Measurements from ENCODE around the gene KLHL24. TPM values are rescaled to one million over a fixed set of nuclear protein-coding genes. Genes with fewer than 3 reads are reported as not detected.
"Not testable (repeated sequence)": the region's sequence is repeated elsewhere in the genome, so short reads cannot be mapped to it uniquely, and the experiment has no call there.

KLHL24 gene
- total RNA-seq, 2 experiments from 2014 or later, result 26.2 to 26.9 TPM

DNA sequence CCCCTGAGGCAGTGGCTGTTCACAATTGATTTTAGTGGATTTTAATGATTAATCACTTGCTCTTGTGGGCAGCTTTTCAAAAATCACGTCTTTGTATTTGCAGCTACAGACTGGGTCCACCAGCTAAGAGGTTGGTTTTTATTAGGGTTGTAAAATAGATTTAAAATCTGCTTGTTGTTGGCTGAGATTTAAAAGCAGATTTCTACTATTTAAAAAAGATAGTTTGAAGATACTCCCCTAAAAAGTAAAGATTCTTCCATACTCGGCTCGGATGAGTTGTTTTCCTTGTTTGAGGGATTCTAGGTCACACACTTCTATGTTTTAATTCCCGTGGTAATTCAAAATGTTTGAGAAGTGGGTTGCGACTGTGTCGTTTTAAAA lies 1.7 kb downstream of the KLHL24 start:
- Mint-ChIP-seq H3K4me1 (ENCODE audit: low read depth) (peaks cover 46% of the 10 kb centered on the region), H3K27ac (peak overlapping the region; percentile 93), H3K36me3 (ENCODE audit: low read depth) (no peaks in the 10 kb centered on the region), H3K9me3 (no peaks in the 10 kb centered on the region), H3K27me3 (ENCODE audit: low read depth) (no peaks in the 10 kb centered on the region), H3K4me3 (peak overlapping the region; percentile 91)
- no peak for DNase-seq
- CTCF ChIA-PET, result interaction anchor here (0.6 to 1.4 kb wide), 5 partner anchors 59 to 248 kb away, joined by 3 to 6 read pairs (median 3); partner anchors contain the start of gene PARL
- intact Hi-C loops (cut with micrococcal nuclease), result loop anchor here (2.0 to 10.0 kb wide), 9 partner anchors 372 to 842 kb away; partner anchors contain the start of genes ABCF3, ALG3, AP2M1 and ATP11B

DNA sequence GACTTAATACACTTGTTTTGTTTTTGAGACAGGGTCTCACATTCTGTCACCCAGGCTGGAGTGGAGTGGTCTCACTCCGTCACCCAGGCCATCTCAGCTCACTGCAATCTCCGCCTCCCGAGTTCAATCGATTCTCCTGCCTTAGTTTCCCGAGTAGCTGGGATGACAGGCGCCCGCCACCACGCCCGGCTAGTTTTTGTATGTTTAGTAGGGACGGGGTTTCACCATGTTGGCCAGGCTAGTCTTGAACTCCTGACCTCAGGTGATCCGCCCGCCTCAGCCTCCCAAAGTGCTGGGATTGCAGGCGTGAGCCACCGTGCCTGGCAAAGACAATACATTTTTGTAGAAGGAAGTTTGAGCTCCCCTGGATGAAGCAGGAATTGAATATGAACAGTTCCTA lies 2.2 kb downstream of the KLHL24 start:
- DNase-seq; H3K9me3 Mint-ChIP-seq; H3K27me3 Mint-ChIP-seq (ENCODE audit: low read depth); H3K36me3 Mint-ChIP-seq (ENCODE audit: low read depth): not testable (repeated sequence)
- CTCF ChIA-PET, result interaction anchor here (1.0 to 1.4 kb wide), 4 partner anchors 92 to 247 kb away, joined by 3 to 6 read pairs (median 3); partner anchors contain the start of gene PARL
- H3K4me3 Mint-ChIP-seq, result peak overlapping the region; percentile 91
- H3K27ac Mint-ChIP-seq, result peak overlapping the region; percentile 93
- intact Hi-C loops (cut with micrococcal nuclease), result loop anchor here (1.0 to 10.0 kb wide), 10 partner anchors 247 to 843 kb away; partner anchors contain the start of genes ABCF3, ALG3, AP2M1 and ATP11B
- peaks cover 46% of the 10 kb centered on the region for H3K4me1 Mint-ChIP-seq (ENCODE audit: low read depth)

DNA sequence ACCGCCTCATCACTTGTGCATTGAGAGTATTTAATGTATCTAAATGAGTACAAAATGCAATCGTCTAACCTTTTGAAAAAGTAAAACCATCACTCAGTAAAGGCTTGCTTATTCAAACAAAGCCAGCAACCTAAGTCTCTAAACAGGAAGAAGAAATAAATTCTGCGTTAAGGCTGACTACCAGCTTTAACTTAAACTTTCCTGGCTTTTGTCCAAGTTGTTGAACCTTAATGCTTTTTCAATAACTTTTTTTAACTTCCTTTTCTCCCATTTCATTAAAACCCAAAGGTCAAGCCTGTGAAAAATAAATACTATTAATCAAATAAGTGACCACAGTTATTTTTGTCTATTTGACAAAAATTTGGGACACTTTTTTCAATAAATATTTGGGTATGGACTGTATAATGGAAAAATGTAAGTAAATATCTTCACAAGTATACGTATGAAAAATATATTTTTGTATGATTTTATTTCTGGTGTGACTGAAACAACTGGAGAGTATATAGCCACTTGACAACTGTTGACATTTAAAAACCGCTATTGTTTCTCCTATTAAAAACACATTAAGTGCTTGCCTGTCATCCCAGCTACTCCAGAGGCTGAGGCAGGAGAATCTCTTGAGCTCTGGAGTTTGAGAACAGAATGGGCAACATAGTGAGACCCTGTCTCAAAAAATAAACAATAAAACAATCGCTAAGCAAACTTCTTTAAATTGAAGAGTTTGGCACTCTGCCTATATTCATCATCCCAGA lies 2.9 kb downstream of the KLHL24 start:
- H3K4me1 Mint-ChIP-seq (ENCODE audit: low read depth), result peaks cover 46% of the 10 kb centered on the region
- no peaks in the 10 kb centered on the region for H3K36me3 Mint-ChIP-seq (ENCODE audit: low read depth)
- CTCF ChIA-PET, result interaction anchor here (1.0 to 1.1 kb wide), 2 partner anchors 91 to 123 kb away, joined by 3 read pairs; no protein-coding TSS in a partner anchor
- H3K27ac Mint-ChIP-seq, result peak overlapping the region; percentile 93
- H3K9me3 Mint-ChIP-seq, result no peaks in the 10 kb centered on the region
- H3K4me3 Mint-ChIP-seq, result peak overlapping the region; percentile 91
- intact Hi-C loops (cut with micrococcal nuclease), result loop anchor here (1.0 to 10.0 kb wide), 7 partner anchors 246 to 843 kb away; partner anchors contain the start of genes ALG3, ATP11B, CLCN2 and EEF1AKMT4
- H3K27me3 Mint-ChIP-seq (ENCODE audit: low read depth), result no peaks in the 10 kb centered on the region
- DNase-seq, result no peak

DNA sequence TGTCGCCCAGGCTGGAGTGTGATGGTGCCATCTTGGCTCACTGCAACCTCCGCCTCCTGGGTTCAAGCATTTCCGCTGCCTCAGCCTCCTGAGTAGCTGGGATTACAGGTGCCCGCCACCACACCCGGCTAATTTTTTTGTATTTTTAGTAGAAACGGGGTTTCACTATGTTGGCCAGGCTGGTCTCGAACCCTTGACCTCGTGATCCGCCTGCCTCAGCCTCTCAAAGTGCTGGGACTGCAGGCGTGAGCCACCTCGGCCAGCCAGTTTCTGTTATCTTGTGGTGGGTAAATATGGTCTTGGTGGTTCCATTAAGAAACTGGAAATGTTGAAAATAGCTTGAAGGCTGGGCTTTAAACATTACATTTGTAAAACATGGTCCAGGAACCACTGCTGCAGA lies 5.2 kb downstream of the KLHL24 start:
- not testable (repeated sequence) for H3K36me3 Mint-ChIP-seq (ENCODE audit: low read depth)

DNA sequence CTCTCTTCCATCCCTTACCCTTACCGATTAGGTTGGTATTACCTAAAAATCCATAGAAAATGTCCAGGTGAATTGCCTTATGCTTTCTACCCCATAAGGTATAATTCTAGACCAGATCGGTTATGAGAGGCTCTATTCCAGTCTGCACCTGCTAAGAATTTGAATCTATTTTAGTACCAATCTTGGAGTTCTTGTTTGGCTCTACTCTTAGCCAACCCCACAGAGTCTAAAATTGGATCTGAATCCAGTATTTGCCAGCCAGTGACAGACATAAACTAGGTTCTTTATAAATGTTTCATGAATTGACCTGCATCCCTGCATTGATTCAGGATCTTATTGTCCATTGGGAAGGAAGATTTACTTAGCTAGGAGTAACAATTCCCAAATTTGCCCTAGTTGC lies 6.5 kb downstream of the KLHL24 start:
- Mint-ChIP-seq H3K27me3 (ENCODE audit: low read depth) (no peaks in the 10 kb centered on the region), H3K27ac (no peak overlapping the region), H3K36me3 (ENCODE audit: low read depth) (peaks cover 3% of the 10 kb centered on the region), H3K9me3 (no peaks in the 10 kb centered on the region), H3K4me3 (no peak overlapping the region), H3K4me1 (ENCODE audit: low read depth) (peaks cover 50% of the 10 kb centered on the region)
- CTCF ChIA-PET, result no interaction called here
- intact Hi-C loops (cut with micrococcal nuclease), result no loop called here
- no peak for DNase-seq

More for the DNA sequence above, 5.2 kb downstream of the KLHL24 start:
- intact Hi-C loops (cut with micrococcal nuclease), result loop anchor here (1.0 kb wide), 1 partner anchor 171 kb away; no protein-coding TSS in a partner anchor
- not testable (repeated sequence) for DNase-seq; H3K27me3 Mint-ChIP-seq (ENCODE audit: low read depth); H3K4me3 Mint-ChIP-seq; H3K9me3 Mint-ChIP-seq; H3K27ac Mint-ChIP-seq
- CTCF ChIA-PET, result interaction anchor here (1.7 kb wide), 1 partner anchor 10 kb away, joined by 3 read pairs; no protein-coding TSS in a partner anchor
- H3K4me1 Mint-ChIP-seq (ENCODE audit: low read depth), result peaks cover 50% of the 10 kb centered on the region

DNA sequence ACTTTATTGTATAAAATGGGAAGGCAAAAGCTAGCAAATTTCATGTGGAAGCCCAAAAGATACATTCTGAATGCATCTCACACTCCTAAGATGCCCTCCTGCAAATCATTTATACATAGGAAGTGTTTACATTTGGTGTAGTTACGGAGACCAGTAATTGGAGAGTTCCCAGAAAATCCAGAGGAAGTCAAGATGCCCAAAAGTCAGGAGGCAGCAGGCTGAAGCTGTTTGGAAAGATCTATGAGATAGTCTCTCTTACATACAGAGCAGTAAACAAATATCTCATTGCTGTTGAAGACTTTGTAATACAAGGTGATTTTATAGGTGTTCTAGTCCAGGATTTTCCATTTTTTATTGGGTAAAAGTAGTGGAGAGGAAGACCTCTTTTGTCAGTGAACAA lies 8.8 kb downstream of the KLHL24 start:
- no peak for DNase-seq
- Mint-ChIP-seq H3K4me3 (no peak overlapping the region), H3K4me1 (ENCODE audit: low read depth) (peaks cover 26% of the 10 kb centered on the region), H3K36me3 (ENCODE audit: low read depth) (peaks cover 6% of the 10 kb centered on the region), H3K27me3 (ENCODE audit: low read depth) (no peaks in the 10 kb centered on the region), H3K27ac (no peak overlapping the region), H3K9me3 (no peaks in the 10 kb centered on the region)
- intact Hi-C loops (cut with micrococcal nuclease), result no loop called here
- CTCF ChIA-PET, result no interaction called here

DNA sequence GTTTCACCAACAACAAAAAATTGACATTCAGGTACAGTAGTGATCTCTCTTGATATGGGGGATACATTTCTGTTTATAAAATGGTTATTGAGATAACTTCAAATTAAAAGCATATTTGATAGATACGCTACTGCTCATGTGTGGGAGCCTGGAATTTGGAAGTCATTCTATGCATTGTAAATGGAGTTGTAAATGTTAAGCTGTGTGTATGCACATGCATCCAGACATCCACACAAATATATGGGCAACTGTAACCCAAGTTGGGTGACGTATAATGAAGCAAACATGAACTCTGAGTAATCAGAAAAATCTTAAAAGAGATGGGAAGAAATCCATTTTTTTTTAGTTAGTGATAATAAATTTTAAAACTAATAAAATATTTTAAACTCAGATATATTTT lies 9.8 kb downstream of the KLHL24 start:
- H3K36me3 Mint-ChIP-seq (ENCODE audit: low read depth), result peaks cover 14% of the 10 kb centered on the region
- no peak overlapping the region for H3K27ac Mint-ChIP-seq
- peaks cover under 1% of the 10 kb centered on the region for H3K9me3 Mint-ChIP-seq
- intact Hi-C loops (cut with micrococcal nuclease), result no loop called here
- CTCF ChIA-PET, result no interaction called here
- no peak overlapping the region for H3K4me3 Mint-ChIP-seq
- H3K27me3 Mint-ChIP-seq (ENCODE audit: low read depth), result no peaks in the 10 kb centered on the region
- peaks cover 19% of the 10 kb centered on the region for H3K4me1 Mint-ChIP-seq (ENCODE audit: low read depth)
- DNase-seq, result no peak

DNA sequence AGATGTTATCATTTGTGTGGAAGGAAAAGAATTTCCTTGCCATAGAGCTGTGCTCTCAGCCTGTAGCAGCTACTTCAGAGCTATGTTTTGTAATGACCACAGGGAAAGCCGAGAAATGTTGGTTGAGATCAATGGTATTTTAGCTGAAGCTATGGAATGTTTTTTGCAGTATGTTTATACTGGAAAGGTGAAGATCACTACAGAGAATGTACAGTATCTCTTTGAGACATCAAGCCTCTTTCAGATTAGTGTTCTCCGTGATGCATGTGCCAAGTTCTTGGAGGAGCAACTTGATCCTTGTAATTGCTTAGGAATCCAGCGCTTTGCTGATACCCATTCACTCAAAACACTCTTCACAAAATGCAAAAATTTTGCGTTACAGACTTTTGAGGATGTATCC lies 15.1 kb downstream of the KLHL24 start:
- no peaks in the 10 kb centered on the region for H3K27me3 Mint-ChIP-seq (ENCODE audit: low read depth)
- H3K27ac Mint-ChIP-seq, result no peak overlapping the region
- H3K9me3 Mint-ChIP-seq, result peaks cover 25% of the 10 kb centered on the region
- no peak for DNase-seq
- H3K36me3 Mint-ChIP-seq (ENCODE audit: low read depth), result peaks cover 48% of the 10 kb centered on the region
- intact Hi-C loops (cut with micrococcal nuclease), result no loop called here
- CTCF ChIA-PET, result interaction anchor here (1.1 kb wide), 1 partner anchor 11 kb away, joined by 3 read pairs; no protein-coding TSS in a partner anchor
- H3K4me3 Mint-ChIP-seq, result no peak overlapping the region
- no peaks in the 10 kb centered on the region for H3K4me1 Mint-ChIP-seq (ENCODE audit: low read depth)

DNA sequence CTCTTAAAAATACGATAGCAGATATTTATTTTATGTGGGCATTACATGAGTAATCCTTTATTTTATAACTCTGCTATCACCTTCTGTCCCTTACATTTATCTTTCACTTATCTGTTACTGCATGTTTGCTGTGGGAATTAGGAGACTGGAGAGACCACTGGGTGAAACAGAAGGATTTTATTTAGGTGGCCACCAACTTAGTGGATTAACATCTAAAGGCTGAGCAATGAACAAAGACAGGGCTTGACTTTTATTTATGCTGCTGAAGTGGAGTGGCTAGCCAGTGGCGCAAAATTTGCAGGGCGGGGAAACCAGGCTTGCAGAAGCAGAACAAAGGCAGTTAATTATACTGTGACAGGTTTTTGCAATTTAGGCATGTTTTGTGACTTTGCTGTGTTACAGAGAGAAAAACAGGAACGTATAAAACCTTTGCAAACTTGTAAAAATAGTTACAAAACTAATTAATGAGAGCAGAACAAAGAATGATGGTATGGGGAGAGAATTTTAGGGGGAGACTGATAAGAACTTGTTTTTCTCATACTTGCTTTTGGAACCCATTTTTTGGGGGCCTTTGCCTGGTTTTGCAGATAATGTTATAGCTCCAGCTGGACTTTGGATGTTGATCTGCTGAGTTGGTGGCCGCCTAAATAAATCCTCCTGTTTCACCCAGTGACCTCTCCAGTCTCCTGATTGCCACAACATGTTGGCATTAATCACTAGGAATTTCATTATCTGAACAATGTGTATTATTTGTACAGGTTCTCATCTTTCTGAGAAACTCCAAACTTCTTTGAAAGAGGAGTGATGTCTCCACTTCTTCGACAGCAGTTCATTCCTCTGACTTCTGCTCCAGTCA lies 18.0 kb downstream of the KLHL24 start:
- CTCF ChIA-PET, result no interaction called here
- peak; percentile 15 for DNase-seq
- Mint-ChIP-seq H3K36me3 (ENCODE audit: low read depth) (peaks cover 56% of the 10 kb centered on the region), H3K4me1 (ENCODE audit: low read depth) (peaks cover 5% of the 10 kb centered on the region), H3K27me3 (ENCODE audit: low read depth) (no peaks in the 10 kb centered on the region), H3K9me3 (peaks cover 27% of the 10 kb centered on the region), H3K27ac (no peak overlapping the region), H3K4me3 (no peak overlapping the region)
- intact Hi-C loops (cut with micrococcal nuclease), result no loop called here

DNA sequence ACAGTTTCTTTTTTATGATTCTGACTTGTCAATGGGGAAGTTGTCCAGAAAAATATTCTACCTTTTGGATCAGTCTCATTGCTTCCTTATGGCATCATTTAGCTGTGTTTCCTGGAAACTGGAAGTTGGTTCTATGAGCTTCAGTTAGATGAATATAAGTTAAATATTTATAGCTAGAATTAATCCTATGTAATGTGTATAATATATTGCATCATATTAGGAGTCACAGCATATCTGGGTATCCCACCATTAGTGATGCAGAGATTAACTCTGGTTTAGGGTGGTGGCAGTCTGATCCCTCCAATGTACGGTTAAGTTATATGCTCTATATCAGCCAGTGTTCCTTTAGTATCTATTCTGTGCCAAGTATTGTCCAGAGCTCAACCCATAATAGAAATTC lies 19.3 kb downstream of the KLHL24 start:
- no peak for DNase-seq
- no peaks in the 10 kb centered on the region for H3K27me3 Mint-ChIP-seq (ENCODE audit: low read depth)
- peaks cover 27% of the 10 kb centered on the region for H3K9me3 Mint-ChIP-seq
- intact Hi-C loops (cut with micrococcal nuclease), result no loop called here
- H3K36me3 Mint-ChIP-seq (ENCODE audit: low read depth), result peaks cover 54% of the 10 kb centered on the region
- H3K4me3 Mint-ChIP-seq, result no peak overlapping the region
- CTCF ChIA-PET, result interaction anchor here (1.4 kb wide), 1 partner anchor 113 kb away, joined by 4 read pairs; no protein-coding TSS in a partner anchor
- peaks cover 13% of the 10 kb centered on the region for H3K4me1 Mint-ChIP-seq (ENCODE audit: low read depth)
- no peak overlapping the region for H3K27ac Mint-ChIP-seq

DNA sequence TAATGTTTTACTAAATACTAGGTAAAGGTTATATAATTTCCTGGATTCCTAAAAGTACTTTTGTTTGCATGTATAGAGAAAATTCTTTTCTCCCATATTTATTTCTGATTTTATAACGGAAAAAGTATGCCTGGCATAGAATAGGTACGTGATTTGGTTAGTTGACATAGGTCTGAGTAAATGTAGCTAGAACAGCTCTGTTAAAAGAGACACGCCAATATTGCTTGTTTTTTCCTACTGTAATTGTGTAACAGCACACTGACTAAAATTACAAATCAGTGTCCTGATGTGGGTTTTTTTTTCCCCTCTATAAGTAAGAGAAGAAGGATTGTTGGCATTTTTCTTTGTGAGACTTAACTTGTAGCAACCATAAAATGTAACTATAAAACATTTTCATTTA lies 26.7 kb downstream of the KLHL24 start:
- CTCF ChIA-PET, result interaction anchor here (1.0 to 1.2 kb wide), 2 partner anchors 54 to 223 kb away, joined by 3 read pairs; partner anchors contain the start of gene PARL
- Mint-ChIP-seq H3K36me3 (ENCODE audit: low read depth) (peaks cover 16% of the 10 kb centered on the region), H3K4me1 (ENCODE audit: low read depth) (peaks cover 23% of the 10 kb centered on the region), H3K9me3 (no peaks in the 10 kb centered on the region), H3K27me3 (ENCODE audit: low read depth) (no peaks in the 10 kb centered on the region), H3K27ac (no peak overlapping the region), H3K4me3 (no peak overlapping the region)
- intact Hi-C loops (cut with micrococcal nuclease), result no loop called here
- DNase-seq, result no peak

DNA sequence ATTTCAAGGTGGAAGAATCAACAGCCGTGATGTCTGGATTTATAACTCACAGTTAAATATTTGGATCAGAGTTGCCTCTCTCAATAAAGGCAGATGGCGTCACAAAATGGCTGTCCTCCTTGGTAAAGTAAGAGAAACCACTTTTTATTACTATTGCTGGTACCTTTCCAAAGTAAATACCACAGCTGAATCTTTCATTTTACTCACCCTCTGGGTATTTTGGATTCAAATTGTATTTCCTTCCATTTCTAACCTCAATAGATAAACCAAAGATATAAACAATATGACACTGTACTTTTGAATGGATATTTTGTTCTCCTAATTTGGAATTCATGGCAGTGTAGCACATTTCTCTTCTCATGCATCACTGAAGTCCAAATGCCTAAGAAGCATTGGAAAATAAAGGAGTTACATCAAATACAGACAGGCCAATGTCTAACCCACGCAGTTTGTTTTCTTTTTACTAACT lies 29.5 kb downstream of the KLHL24 start:
- intact Hi-C loops (cut with micrococcal nuclease), result no loop called here
- no peak for DNase-seq
- Mint-ChIP-seq H3K27ac (no peak overlapping the region), H3K4me3 (no peak overlapping the region), H3K9me3 (no peaks in the 10 kb centered on the region), H3K4me1 (ENCODE audit: low read depth) (peaks cover 14% of the 10 kb centered on the region), H3K27me3 (ENCODE audit: low read depth) (no peaks in the 10 kb centered on the region), H3K36me3 (ENCODE audit: low read depth) (peaks cover 13% of the 10 kb centered on the region)
- CTCF ChIA-PET, result interaction anchor here (0.7 kb wide), 1 partner anchor 255 kb away, joined by 3 read pairs; no protein-coding TSS in a partner anchor

Data from activated naive CD4-positive, alpha-beta T cell treated with anti-CD3 and anti-CD28 coated beads for 36 hours (primary cell).